HG02759 (cell line): ENCODE results near the gene ZSWIM4.
"Not testable (repeated sequence)": the region's sequence is repeated elsewhere in the genome, so short reads cannot be mapped to it uniquely, and the experiment has no call there.

Source experiments
- ATAC-seq: cut with Tn5 transposase; IDR thresholded peaks from one replicate; pipeline ENCODE4 v1.9.1; 2021; ENCODE audit warnings: mild to moderate bottlenecking, moderate library complexity; ENCODE audit not compliant: unreplicated experiment

Gene ZSWIM4

GRCh38 chr19:13774217-13775191 lies 20.7 kb upstream of the ZSWIM4 start, which contains the start of gene C19orf53:
Gene C19orf53, plus strand, starts transcription at chr19:13774456. Its CDS starts 22 bp downstream, at chr19:13774478.
- peak; percentile 94 for ATAC-seq

DNA sequence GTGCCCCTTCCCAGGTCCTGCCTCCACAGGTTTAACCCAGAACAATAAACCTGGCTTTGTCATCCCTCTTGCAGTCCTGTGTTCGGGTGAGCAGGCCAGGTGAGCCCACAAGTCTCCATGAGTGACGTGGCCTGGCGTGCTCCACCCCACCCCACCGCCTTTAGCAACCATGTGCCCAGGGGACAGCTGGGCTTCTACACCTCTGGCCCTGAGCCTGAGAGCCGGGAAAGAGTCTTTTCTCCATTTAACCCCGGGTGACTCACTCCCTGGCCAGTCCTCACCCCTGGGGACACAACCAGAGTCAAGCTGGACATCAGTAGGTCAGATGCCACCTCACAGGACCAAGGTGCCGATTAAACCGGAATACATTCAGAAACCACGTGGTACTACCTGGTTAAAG lies 16.8 kb upstream of the ZSWIM4 start:
- ATAC-seq = no peak

DNA sequence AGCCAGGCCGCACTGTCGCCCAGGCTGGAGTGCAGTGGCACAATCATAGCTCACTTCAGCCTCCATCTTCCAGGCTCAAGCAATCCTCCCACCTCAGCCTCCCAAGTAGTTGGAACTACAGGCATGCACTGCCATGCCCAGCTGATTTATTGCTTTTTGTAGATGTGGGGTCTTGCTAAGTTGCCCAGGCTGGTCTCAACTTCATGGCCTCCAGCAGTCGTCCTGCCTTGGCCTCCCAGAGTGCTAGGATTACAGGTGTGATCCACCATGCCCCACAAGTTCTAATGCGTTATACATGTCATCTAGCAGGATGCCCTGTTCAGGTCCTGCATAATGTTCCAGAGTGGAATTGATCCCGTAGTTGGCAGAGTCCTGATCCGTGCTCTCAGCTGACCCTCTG lies 16.4 kb upstream of the ZSWIM4 start:
- ATAC-seq = no peak

GRCh38 chr19:13779794-13780193 lies 15.4 kb upstream of the ZSWIM4 start:
- not testable (repeated sequence) for ATAC-seq

DNA sequence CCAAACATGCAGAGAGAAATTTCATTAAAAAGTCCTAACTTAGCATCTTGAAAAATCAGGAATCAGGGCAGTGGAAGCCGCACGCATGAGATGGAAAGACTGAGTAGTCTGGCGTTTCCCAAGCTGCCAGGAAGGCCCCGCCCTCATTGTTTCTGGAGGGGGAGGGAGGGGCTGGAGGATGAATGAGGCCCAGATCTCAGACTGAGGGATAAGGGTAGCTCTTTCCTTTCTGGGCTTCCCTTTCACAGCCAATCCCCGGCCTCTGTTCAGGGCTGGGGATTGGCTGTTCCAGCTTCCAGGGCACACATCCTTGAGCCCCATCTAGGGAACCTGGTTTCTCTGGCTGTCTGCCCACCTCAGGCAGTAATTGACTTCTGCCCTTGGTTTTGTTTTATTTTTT lies 13.7 kb upstream of the ZSWIM4 start:
- ATAC-seq = no peak

GRCh38 chr19:13782537-13782936 lies 12.7 kb upstream of the ZSWIM4 start:
- no peak for ATAC-seq

GRCh38 chr19:13783565-13784500 lies 11.4 kb upstream of the ZSWIM4 start:
- no peak for ATAC-seq

DNA sequence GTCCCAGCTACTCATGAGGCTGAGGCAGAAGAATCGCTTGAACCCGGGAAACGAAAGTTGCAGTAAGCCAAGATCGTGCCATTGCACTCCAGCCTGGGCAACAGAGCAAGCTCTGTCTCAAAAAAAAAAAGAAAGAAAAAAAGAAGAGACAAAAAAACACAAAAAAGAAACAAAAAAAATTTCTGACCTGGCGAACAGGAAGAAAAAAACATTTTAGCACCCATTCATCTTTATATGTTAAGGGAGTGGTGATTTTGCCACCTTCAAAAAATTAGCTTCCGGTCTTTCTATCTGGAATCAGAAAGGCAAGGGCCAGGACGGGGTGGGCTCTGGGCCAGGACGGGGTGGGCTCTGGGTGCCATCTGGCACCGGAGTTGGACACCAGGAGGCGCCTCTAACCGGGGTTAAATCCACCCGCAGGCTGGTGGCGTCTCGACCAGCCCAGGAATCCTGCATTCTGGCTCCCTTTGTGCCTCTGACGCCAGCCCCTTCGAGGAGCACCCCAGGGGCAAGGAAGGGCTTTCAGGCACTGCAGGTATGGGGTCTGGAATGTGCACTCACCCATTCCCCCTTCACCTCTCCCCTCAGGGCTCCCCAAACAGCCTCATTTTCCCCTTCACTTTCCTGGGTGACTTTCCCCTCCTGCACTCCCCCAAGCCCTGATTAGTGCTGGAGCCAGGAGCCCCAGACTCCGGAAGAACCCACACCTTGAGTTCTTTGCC lies 10.4 kb upstream of the ZSWIM4 start:
- ATAC-seq = no peak

- ATAC-seq = no peak
Measured at GRCh38 chr19:13788991-13789390, 6.3 kb upstream of the ZSWIM4 start.

DNA sequence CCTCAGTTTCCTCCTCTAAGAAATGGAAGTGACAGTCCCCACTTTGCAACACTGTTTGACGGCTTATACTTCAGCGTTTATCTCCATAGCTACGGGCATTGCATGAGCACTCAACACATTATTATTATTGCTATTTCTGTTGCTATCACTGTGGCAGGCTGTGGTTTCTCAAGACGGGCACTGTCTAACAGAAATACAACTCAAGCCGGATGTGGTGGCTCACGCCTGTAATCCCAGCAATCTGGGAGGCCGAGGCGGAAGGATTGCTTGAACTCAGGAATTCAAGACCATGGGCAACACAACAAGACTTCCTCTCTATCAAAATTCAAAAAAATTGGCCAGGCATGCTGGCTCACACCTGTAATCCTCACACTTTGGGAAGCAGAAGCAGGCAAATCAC lies 4.9 kb upstream of the ZSWIM4 start:
- no peak for ATAC-seq

DNA sequence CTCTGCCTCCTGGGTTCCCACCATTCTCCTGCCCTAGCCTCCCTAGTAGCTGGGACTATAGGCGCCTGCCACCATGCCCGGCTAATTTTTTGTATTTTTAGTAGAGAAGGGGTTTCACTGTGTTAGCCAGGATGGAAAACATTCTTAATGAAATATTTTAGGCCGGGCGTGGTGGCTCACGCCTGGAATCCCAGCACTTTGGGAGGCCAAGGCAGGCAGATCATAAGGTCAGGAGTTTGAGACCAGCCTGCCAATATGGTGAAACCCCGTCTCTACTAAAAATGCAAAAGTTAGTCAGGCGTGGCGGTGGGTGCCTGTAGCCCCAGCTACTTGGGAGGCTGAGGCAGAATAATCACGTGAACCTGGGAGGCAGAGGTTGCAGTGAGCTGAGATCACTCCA lies 1.9 kb upstream of the ZSWIM4 start:
- ATAC-seq = not testable (repeated sequence)

GRCh38 chr19:13794398-13794756 lies 866 bp upstream of the ZSWIM4 start:
- no peak for ATAC-seq

- ATAC-seq = peak; percentile 32
Measured at GRCh38 chr19:13795595-13796300, 505 bp downstream of the ZSWIM4 start.

DNA sequence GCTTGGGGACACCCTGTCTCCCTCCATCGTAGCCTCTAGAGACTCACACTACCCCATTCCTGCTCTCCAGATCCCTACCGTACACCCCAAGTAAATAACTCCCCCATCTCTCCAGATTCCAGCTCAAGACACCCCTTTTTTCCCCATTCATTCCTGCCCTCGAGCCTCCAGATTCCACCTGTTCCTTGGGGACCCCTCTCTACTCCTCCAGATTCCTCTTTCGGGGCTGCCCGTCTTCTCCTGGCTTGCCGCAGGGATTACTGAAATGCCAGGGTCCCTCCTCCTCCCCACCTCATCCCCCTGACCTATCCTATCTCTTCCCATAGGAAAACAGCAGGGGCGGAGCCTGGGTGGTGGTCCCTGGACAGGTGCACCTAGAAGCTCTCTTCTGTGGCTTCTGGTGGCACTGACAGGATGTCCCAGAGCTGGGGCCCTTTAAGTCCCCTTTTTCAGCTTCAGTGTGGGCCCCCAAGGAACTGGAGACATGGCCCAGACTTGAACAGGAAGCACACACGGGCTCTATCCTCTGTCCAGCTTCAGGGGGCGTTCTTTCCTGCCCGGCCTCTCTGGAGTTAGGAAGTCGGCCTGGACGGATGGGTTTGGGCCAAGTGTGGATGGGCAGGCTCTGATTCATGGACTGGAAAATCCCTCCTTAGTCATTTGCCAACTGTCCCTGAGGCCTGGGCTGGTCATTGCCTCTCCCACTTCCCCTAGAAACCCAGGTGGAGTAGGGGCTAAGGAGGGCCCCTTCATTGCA lies 1.2 kb downstream of the ZSWIM4 start:
- ATAC-seq = no peak

DNA sequence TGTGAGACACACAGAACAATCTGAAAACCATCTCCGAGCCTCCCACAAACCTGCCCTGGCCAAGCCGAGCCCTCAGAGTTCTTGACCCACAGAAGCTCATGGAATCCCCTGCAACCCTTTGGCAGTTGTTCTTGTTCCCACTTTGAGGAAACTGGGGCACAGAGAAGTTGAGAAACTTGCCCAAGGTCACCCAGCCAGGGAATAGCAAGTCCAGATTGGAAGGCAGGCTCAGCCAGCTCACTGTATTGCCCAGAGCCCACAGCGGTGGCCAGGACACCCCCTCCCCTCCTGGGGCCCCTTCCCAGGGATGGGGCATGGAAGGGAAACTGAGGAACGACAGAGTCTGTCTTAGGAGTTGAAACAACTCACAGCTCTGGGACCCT lies 1.8 kb downstream of the ZSWIM4 start:
- no peak for ATAC-seq

GRCh38 chr19:13797870-13798269 lies 2.6 kb downstream of the ZSWIM4 start:
- ATAC-seq = no peak

GRCh38 chr19:13799669-13800068 lies 4.4 kb downstream of the ZSWIM4 start:
- no peak for ATAC-seq

DNA sequence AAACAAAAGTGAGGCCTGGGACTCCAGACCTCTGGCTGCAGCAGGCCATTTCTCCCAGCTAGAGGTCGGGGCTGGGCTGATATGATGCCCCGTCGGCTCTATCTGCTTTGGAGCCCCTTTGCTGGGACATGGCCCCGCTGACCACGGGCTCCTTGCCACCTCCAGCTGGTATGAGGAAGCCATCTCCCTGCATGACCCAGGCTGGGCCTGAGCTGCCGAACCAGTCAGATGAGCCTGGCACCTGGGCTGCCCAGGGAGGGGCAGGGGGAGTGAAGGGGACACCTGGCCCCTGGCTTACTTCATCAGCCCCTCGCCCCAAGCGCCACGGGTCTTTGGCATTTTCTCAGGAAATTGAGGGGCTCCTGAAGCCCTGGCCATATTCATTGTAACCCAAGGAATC lies 7.8 kb downstream of the ZSWIM4 start:
- ATAC-seq = no peak

DNA sequence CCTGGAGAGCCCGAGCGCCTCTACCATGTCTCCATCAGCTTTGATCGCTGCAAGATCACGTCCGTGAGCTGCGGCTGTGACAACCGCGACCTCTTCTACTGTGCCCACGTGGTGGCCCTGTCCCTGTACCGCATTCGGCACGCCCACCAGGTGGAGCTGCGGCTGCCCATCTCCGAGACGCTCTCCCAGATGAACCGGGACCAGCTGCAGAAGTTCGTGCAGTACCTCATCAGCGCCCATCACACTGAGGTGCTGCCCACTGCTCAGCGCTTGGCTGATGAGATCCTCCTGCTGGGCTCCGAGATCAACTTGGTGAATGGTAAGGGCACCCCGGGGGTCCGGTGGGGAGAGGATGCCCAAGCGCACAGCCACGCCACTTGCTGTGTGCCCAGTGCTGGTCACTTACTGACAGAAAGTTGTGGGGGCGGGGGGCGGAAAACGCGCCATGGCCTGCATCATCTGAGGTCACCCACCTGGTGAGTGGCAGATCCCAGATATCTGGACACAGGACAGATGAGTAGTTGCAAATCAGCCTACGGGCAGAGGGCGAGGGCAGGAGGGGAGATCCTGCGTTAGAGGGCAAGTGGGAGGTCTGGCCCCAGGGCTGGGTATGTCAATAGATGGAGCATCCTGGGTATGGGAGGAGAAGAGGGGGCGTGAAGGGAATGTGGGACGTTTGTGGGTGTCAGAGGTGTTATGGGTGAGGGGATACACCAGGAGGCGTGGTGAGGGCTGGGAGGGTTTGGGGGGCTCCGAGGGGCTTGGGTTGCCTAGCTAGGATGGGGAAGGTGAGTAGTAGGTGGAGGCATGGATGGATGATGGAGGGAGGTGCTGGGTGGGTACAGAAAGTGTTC lies 9.8 kb downstream of the ZSWIM4 start:
- ATAC-seq = no peak
